Endodermal cell (in vitro differentiated cells): ENCODE data around the gene FUOM. TPM values are rescaled to one million over a fixed set of nuclear protein-coding genes. Genes with fewer than 3 reads are reported as not detected.

Experiments used
- DNase-seq: peaks from one replicate; pipeline ENCODE4 v3.0.0-alpha.2; 2017
- H3K27ac ChIP-seq: 2 replicates; pipeline ENCODE4 v1.5.1; 2013; ENCODE audit warnings: mild to moderate bottlenecking, low read depth, low read length, moderate library complexity
- H3K27me3 ChIP-seq: 2 replicates; pipeline ENCODE4 v1.6.1; 2013; ENCODE audit warnings: mild to moderate bottlenecking, low read length, moderate library complexity; ENCODE audit not compliant: insufficient read depth, control insufficient read depth, poor library complexity, severe bottlenecking
- H3K36me3 ChIP-seq: 2 replicates; pipeline ENCODE4 v1.7.0; 2013; ENCODE audit warnings: mild to moderate bottlenecking, low read length, moderate library complexity; ENCODE audit not compliant: control insufficient read depth, insufficient read depth
- H3K4me1 ChIP-seq: one replicate; pipeline ENCODE4 v1.7.0; 2013; ENCODE audit warnings: low read length; ENCODE audit not compliant: control insufficient read depth, insufficient read depth
- H3K4me3 ChIP-seq: 2 replicates; pipeline ENCODE4 v1.5.1; 2013; ENCODE audit warnings: mild to moderate bottlenecking, low read length, moderate library complexity
- H3K9ac ChIP-seq: 2 replicates; pipeline ENCODE4 v1.6.1; 2013; ENCODE audit warnings: mild to moderate bottlenecking, low read length, moderate library complexity; ENCODE audit not compliant: poor library complexity, severe bottlenecking; ENCODE audit errors: extremely low read depth
- H3K9me3 ChIP-seq: 2 replicates; pipeline ENCODE4 v1.6.1; 2013; ENCODE audit warnings: mild to moderate bottlenecking, low read length, moderate library complexity; ENCODE audit not compliant: control insufficient read depth
- H3K27ac Mint-ChIP-seq: 2 replicates; pipeline ENCODE4 v1.8.0; 2020; ENCODE audit warnings: mixed read lengths
- H3K27me3 Mint-ChIP-seq: 2 replicates; pipeline ENCODE4 v1.8.0; 2021; ENCODE audit warnings: mild to moderate bottlenecking, mixed read lengths; ENCODE audit not compliant: insufficient read depth
- H3K36me3 Mint-ChIP-seq: 2 replicates; pipeline ENCODE4 v1.8.0; 2020; ENCODE audit warnings: low read depth, mixed read lengths
- H3K4me1 Mint-ChIP-seq: 2 replicates; pipeline ENCODE4 v1.8.0; 2020; ENCODE audit warnings: mixed read lengths
- H3K4me3 Mint-ChIP-seq: 2 replicates; pipeline ENCODE4 v1.8.0; 2020; ENCODE audit warnings: mild to moderate bottlenecking, moderate library complexity, mixed read lengths
- H3K9me3 Mint-ChIP-seq: 2 replicates; pipeline ENCODE4 v1.8.0; 2020; ENCODE audit warnings: mild to moderate bottlenecking, mixed read lengths
- CTCF ChIP-seq: fragments of 200-600 bp; sonication (generic); conservative IDR thresholded peaks from 2 replicates; pipeline ENCODE4 v1.5.0; 2021; ENCODE audit warnings: antibody characterized with exemption, mild to moderate bottlenecking
- WGBS, 2 experiments: methylation state at CpG; one replicate each; pipeline versions ENCODE4 v1.1.5 to v1.1.7; 2013; ENCODE audit warnings: missing lambda C conversion rate in 2 of 2, mixed read lengths in 1 of 2; ENCODE audit not compliant: insufficient coverage in 1 of 2, insufficient read length in 1 of 2; 5-methylcytosine and 5-hydroxymethylcytosine counted together
- total RNA-seq, 2 donors: library from RNA; stranded (reverse); fragmentation: NEBNext Ultra II Directional in 1 of 2; extraction: Animal tissue kit (Norgen Biotek cat#: 25700) in 1 of 2; gene quantifications; 2 replicates in 1 of 2; 3 replicates in 1 of 2; pipeline ENCODE4 v1.2.1, GENCODE V29; 2021

The FUOM gene
- total RNA-seq, 2 donors from 2014 or later, result 81.0 to 83.9 TPM

- no peaks in the 10 kb centered on the region for H3K27me3 ChIP-seq
- no peak overlapping the region for H3K9ac ChIP-seq
- H3K27me3 Mint-ChIP-seq, result no peaks in the 10 kb centered on the region
- no peak overlapping the region for H3K27ac ChIP-seq
- H3K4me3 Mint-ChIP-seq, result peak overlapping the region; percentile 93
- DNase-seq, result no peak
- H3K4me1 ChIP-seq, result peaks cover 14% of the 10 kb centered on the region
- H3K4me3 ChIP-seq, result no peak overlapping the region
- peak overlapping the region; percentile 10 for H3K27ac Mint-ChIP-seq
- H3K4me1 Mint-ChIP-seq, result peaks cover 17% of the 10 kb centered on the region
- 95 to 96% methylated on average over 33 of the region's 33 CpGs for WGBS, 2 experiments
- H3K36me3 Mint-ChIP-seq, result peaks cover 28% of the 10 kb centered on the region
- no peaks in the 10 kb centered on the region for H3K9me3 Mint-ChIP-seq
- H3K9me3 ChIP-seq, result no peaks in the 10 kb centered on the region
- H3K36me3 ChIP-seq, result peaks cover 28% of the 10 kb centered on the region
- no peak for TF ChIP-seq CTCF
These were observed 48.0 kb downstream of the FUOM start for GRCh38 chr10:133309720-133310398.

GRCh38 chr10:133309100-133309719 is 48.6 kb downstream of the FUOM start:
- 28 to 58% methylated on average over 22 to 46 of the region's 46 CpGs for WGBS, 2 experiments
- Histone ChIP-seq H3K4me3 (peak overlapping the region; percentile 96), H3K9ac (peak overlapping the region; percentile 87), H3K27ac (peak overlapping the region; percentile 92), H3K36me3 (peaks cover 28% of the 10 kb centered on the region), H3K4me1 (peaks cover 14% of the 10 kb centered on the region), H3K9me3 (no peaks in the 10 kb centered on the region), H3K27me3 (no peaks in the 10 kb centered on the region)
- Mint-ChIP-seq H3K4me1 (peaks cover 17% of the 10 kb centered on the region), H3K4me3 (peak overlapping the region; percentile 93), H3K27ac (peak overlapping the region; percentile 68), H3K9me3 (no peaks in the 10 kb centered on the region), H3K27me3 (no peaks in the 10 kb centered on the region), H3K36me3 (peaks cover 29% of the 10 kb centered on the region)
- DNase-seq, result peak; percentile 99
- no peak for TF ChIP-seq CTCF

GRCh38 chr10:133308421-133309099 is 49.3 kb downstream of the FUOM start, which contains the start of the genes TUBGCP2 and ZNF511:
TSS of gene TUBGCP2 (minus strand) at chr10:133308872. CDS start at chr10:133302941, 5,931 bp downstream.
TSS of gene ZNF511 (plus strand) at chr10:133308914. CDS start at chr10:133308944, 30 bp downstream.
- peaks cover 17% of the 10 kb centered on the region for H3K4me1 Mint-ChIP-seq
- no peak for TF ChIP-seq CTCF
- H3K4me1 ChIP-seq, result peaks cover 14% of the 10 kb centered on the region
- H3K36me3 Mint-ChIP-seq, result peaks cover 29% of the 10 kb centered on the region
- H3K4me3 Mint-ChIP-seq, result peak within 1 kb of the TSS; percentile 93
- H3K27me3 Mint-ChIP-seq, result no peaks in the 10 kb centered on the region
- DNase-seq, result peak; percentile 93
- 0% methylated on average over 19 to 89 of the region's 89 CpGs for WGBS, 2 experiments
- peak within 1 kb of the TSS; percentile 92 for H3K27ac ChIP-seq
- H3K9me3 ChIP-seq, result no peaks in the 10 kb centered on the region
- H3K27ac Mint-ChIP-seq, result peak within 1 kb of the TSS; percentile 98
- peak within 1 kb of the TSS; percentile 96 for H3K4me3 ChIP-seq
- no peaks in the 10 kb centered on the region for H3K9me3 Mint-ChIP-seq
- H3K9ac ChIP-seq, result peak within 1 kb of the TSS; percentile 87
- H3K27me3 ChIP-seq, result no peaks in the 10 kb centered on the region
- H3K36me3 ChIP-seq, result peaks cover 28% of the 10 kb centered on the region
